HTR-8/SVneo (cell line): ENCODE results near the gene SEPTIN14.
"Not testable (repeated sequence)": the region's sequence is repeated elsewhere in the genome, so short reads cannot be mapped to it uniquely, and the experiment has no call there.

Source experiments
- DNase-seq: peaks from one replicate; pipeline ENCODE4 v3.0.0; 2011; ENCODE audit warnings: low spot score, mixed read lengths; ENCODE audit not compliant: insufficient read length
- FAIRE-seq: peaks from 2 replicates; lab custom pipeline; 2011; peaks lifted over from hg19 to GRCh38; lab: Jason Lieb, UNC

Gene SEPTIN14

GRCh38 chr7:55786901-55787300 is 75.7 kb downstream of the SEPTIN14 start:
- no peak for DNase-seq
- FAIRE-seq: no peak

GRCh38 chr7:55785444-55785843 is 77.1 kb downstream of the SEPTIN14 start:
- not testable (repeated sequence) for FAIRE-seq, DNase-seq

- no peak for DNase-seq
- FAIRE-seq: no peak
Observed at GRCh38 chr7:55784151-55784550, 78.4 kb downstream of the SEPTIN14 start.

- FAIRE-seq (no peak), DNase-seq (no peak)
Observed at GRCh38 chr7:55778631-55779030, 83.9 kb downstream of the SEPTIN14 start.

- FAIRE-seq: no peak
- no peak for DNase-seq
Observed at GRCh38 chr7:55776196-55776595, 86.4 kb downstream of the SEPTIN14 start.

GRCh38 chr7:55775051-55775420 is 87.5 kb downstream of the SEPTIN14 start:
- DNase-seq (no peak), FAIRE-seq (no peak)

GRCh38 chr7:55774327-55775050 is 88.1 kb downstream of the SEPTIN14 start:
- no peak for DNase-seq
- FAIRE-seq: no peak

GRCh38 chr7:55770778-55771177 is 91.8 kb downstream of the SEPTIN14 start:
- no peak for DNase-seq
- no peak for FAIRE-seq

GRCh38 chr7:55753274-55753862 is 109.2 kb downstream of the SEPTIN14 start:
- not testable (repeated sequence) for FAIRE-seq, DNase-seq

GRCh38 chr7:55744706-55745105 is 117.8 kb downstream of the SEPTIN14 start:
- DNase-seq, FAIRE-seq: not testable (repeated sequence)
